H1 (cell line): ENCODE data around the gene ELMO3. TPM values are rescaled to one million over a fixed set of nuclear protein-coding genes. Genes with fewer than 3 reads are reported as not detected.

Experiments
- CTCF ChIA-PET: fragments of 300-600 bp; sonication (Branson Sonifier 250); formaldehyde crosslinking; loops from one replicate; lab custom pipeline; 2021; ENCODE audit not compliant: partially characterized antibody; lab: Charles Lee
- POLR2A ChIA-PET: fragments of 300-600 bp; sonication (Branson Sonifier 250); formaldehyde crosslinking; loops from one replicate; lab custom pipeline; 2021; ENCODE audit warnings: inconsistent platforms; ENCODE audit not compliant: partially characterized antibody; lab: Charles Lee
- DNase-seq, 2 experiments: peaks; one replicate each; pipeline versions ENCODE4 v3.0.0 to v3.0.0-alpha.2; 2010 to 2022; ENCODE audit warnings: low spot score in 2 of 2, low read depth in 1 of 2, mixed read lengths in 1 of 2
- FAIRE-seq: peaks from 2 replicates; lab custom pipeline; 2011; peaks lifted over from hg19 to GRCh38; lab: Jason Lieb, UNC
- H2AFZ ChIP-seq: 2 replicates; pipeline ENCODE4 v1.8.1; 2012; ENCODE audit warnings: low read length, inconsistent platforms
- H2AK5ac ChIP-seq: 2 replicates; pipeline ENCODE4 v1.6.1; 2013; ENCODE audit warnings: low read depth, low read length
- H2BK120ac ChIP-seq: replicated peaks from 2 replicates; pipeline ENCODE3; 2013; ENCODE audit warnings: low read depth, low read length, inconsistent platforms
- H2BK12ac ChIP-seq: 2 replicates; pipeline ENCODE4 v1.6.1; 2013; ENCODE audit warnings: low read depth, low read length
- H2BK15ac ChIP-seq: 2 replicates; pipeline ENCODE4 v1.6.1; 2013; ENCODE audit warnings: low read length
- H2BK20ac ChIP-seq: 2 replicates; pipeline ENCODE4 v1.6.1; 2013; ENCODE audit warnings: low read length
- H2BK5ac ChIP-seq: 2 replicates; pipeline ENCODE4 v1.6.1; 2013; ENCODE audit warnings: low read depth, low read length
- H3K14ac ChIP-seq: 2 replicates; pipeline ENCODE4 v1.6.1; 2013; ENCODE audit warnings: inconsistent platforms; ENCODE audit not compliant: insufficient read length
- H3K18ac ChIP-seq: 2 replicates; pipeline ENCODE4 v1.6.1; 2013; ENCODE audit warnings: low read length; ENCODE audit errors: extremely low read depth
- H3K23ac ChIP-seq: 2 replicates; pipeline ENCODE4 v1.6.1; 2013; ENCODE audit warnings: inconsistent platforms; ENCODE audit not compliant: insufficient read length
- H3K23me2 ChIP-seq: 2 replicates; pipeline ENCODE4 v1.6.1; 2013; ENCODE audit warnings: low read depth, low read length
- H3K27ac ChIP-seq: 2 replicates; pipeline ENCODE4 v1.6.1; 2011; ENCODE audit warnings: low read depth, low read length, inconsistent platforms
- H3K27me3 ChIP-seq, 4 experiments: replicated peaks in 1 of 4; 1 replicate in 1 of 4; 2 replicates in 3 of 4; pipeline versions ENCODE4 v1.6.1 to v1.8.1; 2011 to 2013; ENCODE audit warnings: low read length in 3 of 4, mild to moderate bottlenecking in 3 of 4, inconsistent platforms in 2 of 4, mixed read lengths in 2 of 4, moderate library complexity in 1 of 4; ENCODE audit not compliant: control insufficient read depth in 3 of 4, insufficient read depth in 3 of 4; ENCODE audit errors: extremely low read depth in 1 of 4
- H3K36me3 ChIP-seq, 4 experiments: 2 replicates each; pipeline versions ENCODE4 v1.6.1 to v1.8.1; 2011 to 2013; ENCODE audit warnings: mild to moderate bottlenecking in 4 of 4, low read length in 3 of 4, moderate library complexity in 2 of 4, control low read depth in 1 of 4, inconsistent platforms in 1 of 4; ENCODE audit not compliant: insufficient read depth in 4 of 4, control insufficient read depth in 2 of 4
- H3K4ac ChIP-seq: replicated peaks from 2 replicates; pipeline ENCODE3; 2013; ENCODE audit warnings: low read length, low read depth, mixed read lengths, inconsistent platforms; ENCODE audit not compliant: insufficient read length
- H3K4me1 ChIP-seq, 4 experiments: replicated peaks in 1 of 4; 1 replicate in 1 of 4; 2 replicates in 3 of 4; pipeline versions ENCODE4 v1.6.1 to v1.8.1; 2011 to 2013; ENCODE audit warnings: low read length in 3 of 4, inconsistent platforms in 2 of 4, mixed read lengths in 1 of 4; ENCODE audit not compliant: insufficient read depth in 4 of 4, control insufficient read depth in 3 of 4
- H3K4me2 ChIP-seq, 2 experiments: 2 replicates each; pipeline versions ENCODE4 v1.6.1 to v1.8.1; 2011 to 2013; ENCODE audit warnings: low read depth in 2 of 2, low read length in 2 of 2, control low read depth in 1 of 2, inconsistent platforms in 1 of 2, mild to moderate bottlenecking in 1 of 2; ENCODE audit not compliant: insufficient read depth in 1 of 2
- H3K4me3 ChIP-seq, 4 experiments: fragments of 200-600, 300-600 bp in 1 of 4; sonication (generic), shearing (Covaris generic), sonication (Bioruptor Twin) in 1 of 4; 2 replicates each; pipeline versions ENCODE4 v1.5.1 to v1.8.1; 2011 to 2016; ENCODE audit warnings: low read length in 4 of 4, low read depth in 3 of 4, control low read depth in 2 of 4, inconsistent platforms in 2 of 4, mild to moderate bottlenecking in 2 of 4, mixed read lengths in 1 of 4, moderate library complexity in 1 of 4; ENCODE audit not compliant: insufficient read depth in 2 of 4; ENCODE audit errors: extremely low read depth in 1 of 4
- H3K56ac ChIP-seq: replicated peaks from 2 replicates; pipeline ENCODE3; 2013; ENCODE audit warnings: low read depth, mild to moderate bottlenecking, mixed read lengths, low read length, inconsistent platforms; ENCODE audit not compliant: insufficient read length
- H3K79me1 ChIP-seq: 2 replicates; pipeline ENCODE4 v1.6.1; 2013; ENCODE audit warnings: low read depth, low read length, control low read depth
- H3K79me2 ChIP-seq, 2 experiments: 2 replicates each; pipeline versions ENCODE4 v1.6.1 to v1.8.1; 2012 to 2013; ENCODE audit warnings: low read length in 2 of 2, mild to moderate bottlenecking in 2 of 2, inconsistent platforms in 1 of 2; ENCODE audit not compliant: insufficient read depth in 2 of 2, control insufficient read depth in 1 of 2
- H3K9ac ChIP-seq, 4 experiments: replicated peaks in 1 of 4; 1 replicate in 1 of 4; 2 replicates in 3 of 4; pipeline versions ENCODE4 v1.6.1 to v1.8.1; 2011 to 2013; ENCODE audit warnings: low read depth in 3 of 4, low read length in 3 of 4, control low read depth in 2 of 4, mild to moderate bottlenecking in 2 of 4, moderate library complexity in 2 of 4, inconsistent platforms in 1 of 4; ENCODE audit errors: extremely low read depth in 1 of 4
- H3K9me3 ChIP-seq, 2 experiments: 2 replicates each; pipeline versions ENCODE4 v1.6.1 to v1.8.1; 2012 to 2013; ENCODE audit warnings: mild to moderate bottlenecking in 2 of 2, moderate library complexity in 2 of 2, control low read depth in 1 of 2, inconsistent platforms in 1 of 2, low read depth in 1 of 2, low read length in 1 of 2, mixed read lengths in 1 of 2; ENCODE audit not compliant: insufficient read depth in 2 of 2
- H4K20me1 ChIP-seq, 2 experiments: replicated peaks in 1 of 2; 2 replicates each; pipeline versions ENCODE3 to v1.8.1; 2011 to 2013; ENCODE audit warnings: inconsistent platforms in 2 of 2, low read length in 2 of 2, mild to moderate bottlenecking in 1 of 2; ENCODE audit not compliant: insufficient read depth in 2 of 2, control insufficient read depth in 1 of 2
- H4K5ac ChIP-seq: 2 replicates; pipeline ENCODE4 v1.6.1; 2013; ENCODE audit warnings: low read length, low read depth, mixed read lengths, inconsistent platforms; ENCODE audit not compliant: insufficient read length
- H4K8ac ChIP-seq: 2 replicates; pipeline ENCODE4 v1.8.0; 2013; ENCODE audit warnings: mild to moderate bottlenecking, moderate library complexity, low read length, inconsistent platforms; ENCODE audit not compliant: insufficient read depth; ENCODE audit errors: extremely low read depth
- H4K91ac ChIP-seq: replicated peaks from 2 replicates; pipeline ENCODE3; 2013; ENCODE audit warnings: low read length, mixed read lengths, inconsistent platforms; ENCODE audit not compliant: insufficient read length
- ATF3 ChIP-seq: IDR thresholded peaks from 2 replicates; pipeline ENCODE4 v1.6.1; 2011; ENCODE audit warnings: low read depth, mild to moderate bottlenecking, low read length; ENCODE audit not compliant: insufficient read depth
- BACH1 ChIP-seq: IDR thresholded peaks from 2 replicates; pipeline ENCODE4 v1.6.1; 2012; ENCODE audit warnings: low read length, improper control_type of control experiment
- EZH2 ChIP-seq: fragments of 200-600 bp; sonication (generic); IDR thresholded peaks from 2 replicates; pipeline ENCODE4 v1.7.1; 2012; ENCODE audit warnings: low read depth, mild to moderate bottlenecking, moderate library complexity, low read length, inconsistent platforms; ENCODE audit not compliant: severe bottlenecking
- KDM4A ChIP-seq: IDR thresholded peaks from one replicate; pipeline ENCODE4 v1.7.1; 2012; ENCODE audit warnings: low read depth, mild to moderate bottlenecking, moderate library complexity, low read length, inconsistent platforms; ENCODE audit not compliant: severe bottlenecking
- RFX5 ChIP-seq: IDR thresholded peaks from 2 replicates; pipeline ENCODE4 v1.6.1; 2011; ENCODE audit warnings: low read depth, low read length, improper control_type of control experiment, borderline replicate concordance
- RNF2 ChIP-seq: fragments of 200-900, 300-1000 bp; sonication (generic); IDR thresholded peaks from 2 replicates; pipeline ENCODE4 v1.7.1; 2016; ENCODE audit warnings: borderline replicate concordance, low read depth, mild to moderate bottlenecking, antibody characterized with exemption, low read length; ENCODE audit not compliant: poor library complexity, severe bottlenecking; ENCODE audit errors: missing control alignments
- SUZ12 ChIP-seq: fragments of 200-600 bp; sonication (generic); IDR thresholded peaks from 2 replicates; pipeline ENCODE4 v1.6.1; 2012; ENCODE audit warnings: mild to moderate bottlenecking, inconsistent platforms, low read length, moderate library complexity, mixed read lengths
- WGBS, 2 experiments: shearing (Covaris generic) in 1 of 2; methylation state at CpG; one replicate each; pipeline versions ENCODE4 v1.1.6 to v1.1.7; 2013 to 2015; ENCODE audit warnings: low lambda C conversion rate in 2 of 2, mixed read lengths in 2 of 2, inconsistent platforms in 1 of 2, low coverage in 1 of 2, missing lambda C conversion rate in 1 of 2; ENCODE audit not compliant: insufficient replicate concordance in 2 of 2, insufficient coverage in 1 of 2, insufficient read length in 1 of 2; ENCODE audit errors: extremely low coverage in 1 of 2, missing lambda C conversion rate in 1 of 2; 5-methylcytosine and 5-hydroxymethylcytosine counted together
- polyA plus RNA-seq, 7 experiments: library from polyadenylated mRNA; depleted of rRNA in 3 of 7; stranded (reverse) in 5 of 7; unstranded in 2 of 7; fragments of >200 nt in 5 of 7; fragments of 200-250 nt in 2 of 7; gene quantifications; 1 replicate in 5 of 7; 2 replicates in 1 of 7; 4 replicates in 1 of 7; pipeline versions ENCODE4 v1.2.1 to v1.2.3, GENCODE V29; 2011 to 2013; ENCODE audit warnings: missing spikeins in 2 of 7, mixed read lengths in 2 of 7
- total RNA-seq: library from RNA; stranded (reverse); fragmentation: NEBNext Ultra II Directional; extraction: Animal tissue kit (Norgen Biotek cat#: 25700); gene quantifications from 2 replicates; pipeline ENCODE4 v1.2.1, GENCODE V29; 2021

Gene ELMO3
- total and polyA plus RNA-seq, 2 of the 8 experiments (the other 6 are each of a cell fraction or from before 2014, with no cell fraction given) = 9.6 to 10.9 TPM

GRCh38 chr16:67184453-67184994, 14.4 kb upstream of the ELMO3 start:
- H3K9me3 ChIP-seq = no peaks in the 10 kb centered on the region
- no peak overlapping the region; the same call in 1 of the 2 replicates for H3K18ac ChIP-seq
- H2AK5ac ChIP-seq = no peak overlapping the region
- no peak overlapping the region for H4K5ac ChIP-seq
- H3K23me2 ChIP-seq = peaks cover 13% of the 10 kb centered on the region; the same call in 1 of the 2 replicates
- ChIA-PET CTCF (interaction anchor here (0.5 to 9.3 kb wide), 28 partner anchors 10 to 459 kb away, joined by 3 to 151 read pairs (median 4); partner anchors contain the start of genes ELMO3, FBXL8, FHOD1 and HSF4), POLR2A (interaction anchor here (0.7 to 4.0 kb wide), 10 partner anchors 10 to 62 kb away, joined by 3 to 19 read pairs (median 4); partner anchors contain the start of genes HSF4 and NOL3)
- no peaks in the 10 kb centered on the region; a peak in 1 of 8 replicates for H3K36me3 ChIP-seq
- H3K4ac ChIP-seq = no peak overlapping the region
- FAIRE-seq (no peak), DNase-seq (peak in 1 of 2 experiments; percentile 70)
- H3K27me3 ChIP-seq = peaks cover 8 to 32% (median 19%) of the 10 kb centered on the region in 4 experiments
- H3K79me1 ChIP-seq = no peaks in the 10 kb centered on the region
- H3K14ac ChIP-seq = no peak overlapping the region
- H3K79me2 ChIP-seq = peaks cover 0 to 5% of the 10 kb centered on the region in 2 experiments; a peak in 1 of 4 replicates
- H4K91ac ChIP-seq = no peak overlapping the region
- H2BK5ac ChIP-seq = no peak overlapping the region
- H3K9ac ChIP-seq = no peak overlapping the region
- no peak overlapping the region for H2BK20ac ChIP-seq
- no peak overlapping the region for H3K27ac ChIP-seq
- peaks cover 0 to 17% (median 10%) of the 10 kb centered on the region in 4 experiments; a peak in 5 of 7 replicates for H3K4me1 ChIP-seq
- no peak overlapping the region for H2BK15ac ChIP-seq
- no peak overlapping the region for H3K23ac ChIP-seq
- H4K20me1 ChIP-seq = peaks cover 2 to 22% of the 10 kb centered on the region in 2 experiments
- no peak overlapping the region for H2BK120ac ChIP-seq
- WGBS, 2 experiments = 13% methylated on average over 51 of the region's 59 CpGs; no CpG with 5 or more reads in 1 of the 2 experiments
- H3K4me2 ChIP-seq = peak overlapping the region; percentile 67 to 92
- H2AFZ ChIP-seq = peak overlapping the region; percentile 17; the same call in 1 of the 2 replicates
- no peak overlapping the region for H3K56ac ChIP-seq
- H2BK12ac ChIP-seq = no peak overlapping the region
- H3K4me3 ChIP-seq = peak overlapping the region; percentile 73 to 90 (median 85)
- H4K8ac ChIP-seq = peak overlapping the region; percentile 90
- TF ChIP-seq BACH1 = no peak
- no peak for TF ChIP-seq ATF3
- TF ChIP-seq RNF2 = peak; percentile 71
- peak; percentile 32 for TF ChIP-seq KDM4A
- peak; percentile 76 for TF ChIP-seq SUZ12
- peak; percentile 69 for TF ChIP-seq EZH2
- TF ChIP-seq RFX5 = no peak
